Activated CD4-positive, alpha-beta memory T cell treated with anti-CD3 and anti-CD28 coated beads for 36 hours (primary cell): Measurements from ENCODE around the gene SLC2A5. TPM values are rescaled to one million over a fixed set of nuclear protein-coding genes. Genes with fewer than 3 reads are reported as not detected.
"Not testable (repeated sequence)": the region's sequence is repeated elsewhere in the genome, so short reads cannot be mapped to it uniquely, and the experiment has no call there.

Experiments used
- CTCF ChIA-PET: fragments of 350-600 bp; sonication (Branson Sonifier 250); formaldehyde crosslinking; loops from one replicate; lab custom pipeline; 2021; ENCODE audit warnings: antibody characterized with exemption, inconsistent platforms; lab: Charles Lee
- POLR2A ChIA-PET: fragments of 350-600 bp; sonication (Branson Sonifier 250); formaldehyde crosslinking; loops from one replicate; lab custom pipeline; 2021; ENCODE audit warnings: antibody characterized with exemption; lab: Charles Lee
- DNase-seq: peaks from one replicate; pipeline ENCODE4 v3.0.0-alpha.2; 2020
- H3K27ac Mint-ChIP-seq: one replicate; pipeline ENCODE4 v1.8.0; 2021; ENCODE audit warnings: mixed read lengths
- H3K27me3 Mint-ChIP-seq: one replicate; pipeline ENCODE4 v1.8.0; 2021; ENCODE audit warnings: mixed read lengths
- H3K36me3 Mint-ChIP-seq: one replicate; pipeline ENCODE4 v1.8.0; 2021; ENCODE audit warnings: mixed read lengths
- H3K4me1 Mint-ChIP-seq: one replicate; pipeline ENCODE4 v1.8.0; 2021; ENCODE audit warnings: low read depth, mixed read lengths
- H3K4me3 Mint-ChIP-seq: one replicate; pipeline ENCODE4 v1.8.0; 2021; ENCODE audit warnings: mild to moderate bottlenecking, mixed read lengths
- H3K9me3 Mint-ChIP-seq: one replicate; pipeline ENCODE4 v1.8.0; 2021; ENCODE audit warnings: mixed read lengths
- intact Hi-C: fragments of 100-400 bp; cut with micrococcal nuclease; formaldehyde crosslinking; loops from one replicate; pipeline ENCODE4 v1.15.1; 2023
- total RNA-seq, 2 experiments: library from RNA; stranded (reverse); gene quantifications; one replicate each; pipeline ENCODE4 v1.2.3, GENCODE V29; 2021

The SLC2A5 gene
- total RNA-seq, 2 experiments from 2014 or later, result not detected

DNA sequence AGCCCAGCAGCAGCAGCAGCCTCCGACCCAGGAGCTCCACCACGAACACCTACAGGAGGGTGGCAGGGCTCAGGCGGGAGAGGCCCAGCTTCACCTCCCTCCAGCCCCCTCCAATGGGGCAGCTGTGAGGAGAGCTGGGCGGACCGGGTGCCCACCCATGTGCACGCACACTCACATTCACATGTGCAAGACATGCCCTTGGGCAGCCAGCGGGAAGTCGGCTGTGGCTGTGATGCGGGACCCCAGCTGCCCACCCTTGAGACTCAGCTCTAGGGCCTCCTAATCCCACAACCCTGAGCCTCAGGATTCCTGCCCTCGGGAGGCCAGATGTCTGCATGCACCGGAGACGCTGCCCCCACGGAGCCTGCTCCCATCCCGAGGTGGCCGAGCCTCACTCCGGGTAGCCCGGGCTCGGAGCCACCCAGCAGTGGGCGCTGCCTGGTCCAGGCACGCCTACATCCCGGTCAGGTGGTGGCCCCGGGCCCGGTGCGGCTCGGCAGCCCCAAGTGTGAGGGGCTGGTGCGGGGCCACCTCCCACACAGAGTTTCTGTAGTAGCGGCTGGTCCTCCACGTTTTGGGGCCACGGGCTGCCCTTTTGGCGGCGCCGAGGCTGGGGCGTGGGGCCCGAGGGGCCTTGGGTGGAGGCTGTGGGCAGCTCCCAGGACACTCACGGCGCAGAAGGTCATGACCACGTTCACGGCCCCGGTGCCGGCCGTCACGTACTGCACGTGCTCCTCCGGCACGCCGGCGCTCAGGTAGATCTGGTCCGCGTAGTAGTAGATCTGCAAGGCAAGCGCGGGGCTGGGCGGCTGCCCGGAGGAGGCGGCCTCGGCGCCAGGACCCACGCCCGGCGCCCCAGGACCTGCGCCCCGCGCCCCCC is 30.3 kb downstream of the SLC2A5 start:
- Mint-ChIP-seq H3K4me1 (no peaks in the 10 kb centered on the region), H3K9me3 (peaks cover 15% of the 10 kb centered on the region), H3K27ac (no peak overlapping the region), H3K4me3 (no peak overlapping the region), H3K36me3 (no peaks in the 10 kb centered on the region), H3K27me3 (peaks cover 3% of the 10 kb centered on the region)
- CTCF ChIA-PET, result interaction anchor here (1.5 to 1.9 kb wide), 2 partner anchors 34 to 71 kb away, joined by 3 to 5 read pairs; no protein-coding TSS in a partner anchor
- intact Hi-C loops, result no loop called here
- POLR2A ChIA-PET, result no interaction called here
- no peak for DNase-seq

DNA sequence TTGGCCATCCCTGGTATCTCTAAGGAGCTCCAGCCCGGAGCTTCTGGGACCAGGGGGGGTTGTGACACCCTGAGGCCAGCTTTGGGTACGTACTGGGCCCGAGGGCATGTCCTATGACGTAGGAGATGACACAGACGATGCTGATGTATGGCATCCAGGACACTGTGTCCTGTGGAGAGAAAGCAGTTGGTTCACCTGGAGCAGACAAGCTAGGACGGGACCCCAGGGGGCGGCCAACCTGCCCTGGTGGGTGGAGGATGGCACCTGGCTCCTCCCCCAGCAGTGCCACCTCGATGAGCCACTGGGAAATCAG is 31.1 kb downstream of the SLC2A5 start:
- POLR2A ChIA-PET, result no interaction called here
- Mint-ChIP-seq H3K27ac (no peak overlapping the region), H3K4me1 (no peaks in the 10 kb centered on the region), H3K9me3 (peaks cover 16% of the 10 kb centered on the region), H3K36me3 (no peaks in the 10 kb centered on the region), H3K4me3 (no peak overlapping the region), H3K27me3 (peaks cover 3% of the 10 kb centered on the region)
- intact Hi-C loops, result no loop called here
- CTCF ChIA-PET, result interaction anchor here (1.5 kb wide), 1 partner anchor 72 kb away, joined by 3 read pairs; no protein-coding TSS in a partner anchor
- DNase-seq, result no peak

DNA sequence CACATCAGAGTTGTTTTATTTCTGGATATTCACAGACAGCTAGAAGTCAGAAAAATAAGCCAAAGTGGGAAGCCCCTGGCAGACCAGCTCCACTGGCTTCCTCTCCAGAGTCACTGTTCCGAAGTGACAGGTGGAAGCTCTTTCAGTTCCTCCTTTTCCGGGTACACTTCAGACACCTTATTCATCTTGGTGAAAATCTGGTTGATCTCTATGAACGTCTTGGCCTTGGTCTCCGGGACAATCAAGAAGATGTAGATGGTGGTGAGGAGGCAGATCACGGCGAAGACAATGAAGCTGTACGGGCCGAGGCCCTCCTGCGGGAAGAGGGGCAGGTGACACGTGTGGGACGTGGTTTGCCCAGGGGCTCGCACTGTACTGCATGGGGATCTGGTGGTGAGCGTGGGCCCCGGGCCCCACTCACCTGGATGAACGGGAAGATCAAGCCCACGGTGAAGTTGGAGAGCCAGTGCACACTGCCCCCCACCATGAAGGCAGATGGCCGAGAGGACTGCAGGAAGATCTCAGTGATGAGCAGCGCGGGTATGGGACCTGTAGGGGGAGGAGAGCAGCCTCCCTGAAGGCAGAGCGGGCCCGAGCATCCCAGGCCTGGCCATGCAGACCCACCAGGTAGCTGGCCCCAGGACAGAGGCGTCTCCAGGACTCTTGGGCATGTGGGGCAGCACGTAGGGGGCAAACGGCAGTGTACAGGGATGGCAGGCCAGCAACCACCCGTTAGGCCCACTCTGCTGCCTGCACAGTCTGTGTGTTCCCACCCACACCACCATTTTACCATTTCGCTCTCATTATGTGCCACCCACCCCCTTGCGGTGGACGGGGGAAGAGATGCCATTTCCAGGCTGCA is 31.7 kb downstream of the SLC2A5 start:
- H3K4me3 Mint-ChIP-seq, result no peak overlapping the region
- no peak for DNase-seq
- ChIA-PET POLR2A (no interaction called here), CTCF (interaction anchor here (0.6 to 1.5 kb wide), 2 partner anchors 73 to 119 kb away, joined by 3 read pairs; no protein-coding TSS in a partner anchor)
- H3K9me3 Mint-ChIP-seq, result peaks cover 16% of the 10 kb centered on the region
- H3K27me3 Mint-ChIP-seq, result peaks cover 5% of the 10 kb centered on the region
- H3K36me3 Mint-ChIP-seq, result no peaks in the 10 kb centered on the region
- H3K27ac Mint-ChIP-seq, result no peak overlapping the region
- intact Hi-C loops, result no loop called here
- H3K4me1 Mint-ChIP-seq, result no peaks in the 10 kb centered on the region

DNA sequence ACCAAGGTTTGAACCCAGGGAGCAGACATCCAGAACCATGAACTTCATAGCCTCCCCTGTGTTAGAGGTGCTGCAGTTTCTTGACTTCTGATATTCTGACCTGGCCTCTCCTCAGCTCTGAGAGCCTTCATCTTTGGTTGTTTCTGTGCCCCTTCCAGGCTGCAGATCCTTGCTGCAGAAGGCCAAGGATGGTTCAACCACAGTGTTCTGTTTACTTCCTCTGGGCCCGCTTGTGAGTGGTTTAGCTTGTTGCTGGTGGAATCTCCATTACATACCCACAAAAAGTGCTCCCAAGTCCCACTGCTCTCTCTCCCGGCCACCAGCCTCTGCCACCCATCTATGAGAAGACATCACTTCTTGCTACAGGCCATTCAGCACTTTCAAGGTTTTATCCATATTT is 34.2 kb downstream of the SLC2A5 start:
- ChIA-PET POLR2A (no interaction called here), CTCF (no interaction called here)
- Mint-ChIP-seq H3K27ac (no peak overlapping the region), H3K9me3 (peaks cover 23% of the 10 kb centered on the region), H3K36me3 (peaks cover 2% of the 10 kb centered on the region), H3K27me3 (peaks cover 5% of the 10 kb centered on the region), H3K4me1 (no peaks in the 10 kb centered on the region), H3K4me3 (no peak overlapping the region)
- intact Hi-C loops, result no loop called here
- no peak for DNase-seq

DNA sequence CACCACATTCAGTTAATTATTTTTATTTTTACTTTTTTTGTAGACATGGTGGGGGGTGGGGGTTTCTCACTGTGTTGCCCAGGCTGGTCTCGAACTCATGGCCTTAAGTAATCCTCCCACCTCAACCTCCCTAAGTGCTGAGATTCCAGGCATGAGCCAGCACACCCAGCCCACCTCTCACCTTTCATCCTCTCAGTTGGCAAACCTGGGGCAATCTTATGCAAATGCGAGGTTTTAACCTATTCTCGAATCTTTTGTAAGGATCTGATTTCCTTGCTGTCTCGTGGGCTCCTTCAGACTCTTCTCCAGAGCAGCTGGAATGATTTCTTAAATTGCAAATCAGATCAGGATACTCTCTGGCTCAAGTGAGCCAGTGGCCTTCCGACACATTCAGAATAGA is 36.1 kb downstream of the SLC2A5 start:
- intact Hi-C loops, result no loop called here
- ChIA-PET POLR2A (no interaction called here), CTCF (no interaction called here)
- Mint-ChIP-seq H3K27ac (no peak overlapping the region), H3K9me3 (peaks cover 23% of the 10 kb centered on the region), H3K27me3 (peaks cover 8% of the 10 kb centered on the region), H3K4me3 (no peak overlapping the region), H3K4me1 (no peaks in the 10 kb centered on the region), H3K36me3 (peaks cover 2% of the 10 kb centered on the region)
- DNase-seq, result no peak

DNA sequence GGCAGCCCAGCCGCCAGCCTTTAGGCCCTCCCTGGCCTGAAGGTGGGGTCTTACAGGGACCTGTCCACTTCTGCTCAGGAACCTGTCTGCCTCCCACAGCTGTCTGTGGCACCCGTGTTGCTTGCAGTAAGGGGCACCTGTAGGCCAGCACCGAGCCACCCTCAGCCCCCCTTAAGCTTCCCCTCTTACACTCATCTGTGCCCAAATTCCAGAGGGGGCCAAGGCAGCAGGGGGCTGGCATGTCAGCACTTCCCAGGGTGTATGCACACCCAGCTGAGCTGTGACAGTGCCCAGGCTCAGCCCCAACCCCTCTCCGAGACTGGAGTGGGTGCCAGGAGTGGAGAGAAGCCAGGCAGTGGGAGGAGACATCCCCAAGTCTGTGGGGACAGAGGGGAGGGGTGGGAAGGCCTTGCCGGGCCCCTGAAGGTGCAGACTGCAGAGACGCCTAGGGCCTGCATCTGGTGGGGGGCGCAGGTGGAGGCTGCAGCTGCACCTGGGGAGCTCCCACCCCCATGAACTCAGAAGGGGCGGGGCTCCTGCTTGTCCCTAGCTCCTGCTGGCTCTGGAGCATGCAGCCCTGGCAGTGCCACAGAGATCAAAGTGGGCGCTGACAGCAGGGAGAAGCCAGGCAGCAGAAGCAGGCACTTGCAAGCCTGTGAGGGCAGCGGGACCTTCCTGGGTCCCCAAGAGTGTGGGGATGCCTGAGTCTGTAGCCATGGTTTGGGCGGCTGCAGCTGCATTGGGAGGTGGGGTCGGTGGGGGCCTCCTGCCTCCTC is 37.8 kb downstream of the SLC2A5 start:
- CTCF ChIA-PET, result no interaction called here
- H3K4me1 Mint-ChIP-seq, result no peaks in the 10 kb centered on the region
- POLR2A ChIA-PET, result no interaction called here
- no peak for DNase-seq
- H3K4me3 Mint-ChIP-seq, result no peak overlapping the region
- peaks cover 8% of the 10 kb centered on the region for H3K27me3 Mint-ChIP-seq
- peaks cover 2% of the 10 kb centered on the region for H3K36me3 Mint-ChIP-seq
- intact Hi-C loops, result no loop called here
- peaks cover 23% of the 10 kb centered on the region for H3K9me3 Mint-ChIP-seq
- no peak overlapping the region for H3K27ac Mint-ChIP-seq

DNA sequence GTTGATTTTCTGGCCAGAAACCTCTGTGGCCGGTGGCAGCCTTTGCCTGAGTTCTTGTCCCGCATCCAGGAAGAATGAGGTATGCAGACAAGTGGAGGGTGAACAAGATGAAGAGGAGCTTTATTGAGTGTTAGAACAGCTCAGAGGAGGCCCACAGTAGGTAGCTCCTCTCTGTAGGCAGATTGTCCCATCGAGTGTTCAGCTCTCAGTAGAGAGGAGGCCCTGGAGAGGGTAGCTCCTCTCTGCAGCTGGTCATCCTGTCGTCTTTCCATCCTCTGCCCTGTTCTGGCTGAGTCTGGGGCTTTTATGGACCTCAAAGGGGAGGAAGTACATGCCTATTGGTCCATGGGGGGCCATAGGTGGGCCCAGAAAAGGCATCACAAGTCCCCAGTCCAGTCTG is 38.4 kb downstream of the SLC2A5 start:
- peaks cover 23% of the 10 kb centered on the region for H3K9me3 Mint-ChIP-seq
- POLR2A ChIA-PET, H3K27ac Mint-ChIP-seq, intact Hi-C loops, H3K27me3 Mint-ChIP-seq, H3K4me1 Mint-ChIP-seq, DNase-seq, H3K4me3 Mint-ChIP-seq, H3K36me3 Mint-ChIP-seq: not testable (repeated sequence)
- CTCF ChIA-PET, result interaction anchor here (0.6 kb wide), 1 partner anchor 218 kb away, joined by 3 read pairs; no protein-coding TSS in a partner anchor

DNA sequence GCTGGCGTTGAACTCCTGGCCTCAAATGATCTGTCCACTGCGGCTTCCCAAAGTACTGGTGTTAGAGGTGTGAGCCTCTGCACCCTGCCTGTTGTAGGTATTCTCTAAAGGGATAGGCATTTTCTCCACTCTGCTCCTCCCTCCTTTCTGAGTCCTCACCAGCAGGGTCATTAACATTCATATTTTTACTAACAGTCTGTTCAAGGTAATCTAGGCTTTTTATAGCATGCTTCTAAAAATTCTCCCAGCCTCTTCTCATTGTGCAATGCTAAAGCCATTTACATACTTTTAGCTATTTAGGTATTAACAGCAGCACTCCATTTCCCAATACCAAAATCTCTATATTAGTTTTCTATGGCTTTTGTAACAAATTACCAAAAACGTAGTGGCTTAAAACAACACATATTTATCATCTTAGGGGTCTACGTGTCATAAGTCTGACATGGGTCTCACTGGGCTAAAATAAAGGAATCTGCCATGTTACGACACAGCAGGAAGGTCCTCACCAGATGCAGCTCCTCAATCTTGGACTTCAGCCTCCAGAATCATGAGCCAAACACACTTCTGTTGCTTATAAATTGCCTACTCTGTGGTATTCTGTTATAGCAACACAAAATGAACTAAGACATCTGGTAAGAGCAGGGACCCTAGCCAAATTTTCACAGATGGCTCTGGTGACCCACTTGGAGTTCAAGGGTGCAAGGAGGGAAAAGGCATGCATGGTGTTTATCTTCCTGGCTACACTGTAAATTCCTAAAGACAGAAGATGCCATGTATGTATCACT is 40.3 kb downstream of the SLC2A5 start:
- peaks cover 5% of the 10 kb centered on the region for H3K27me3 Mint-ChIP-seq
- H3K4me1 Mint-ChIP-seq, result no peaks in the 10 kb centered on the region
- ChIA-PET CTCF (no interaction called here), POLR2A (no interaction called here)
- peaks cover 2% of the 10 kb centered on the region for H3K36me3 Mint-ChIP-seq
- intact Hi-C loops, result no loop called here
- H3K4me3 Mint-ChIP-seq, result no peak overlapping the region
- no peak overlapping the region for H3K27ac Mint-ChIP-seq
- DNase-seq, result no peak
- H3K9me3 Mint-ChIP-seq, result peaks cover 8% of the 10 kb centered on the region

DNA sequence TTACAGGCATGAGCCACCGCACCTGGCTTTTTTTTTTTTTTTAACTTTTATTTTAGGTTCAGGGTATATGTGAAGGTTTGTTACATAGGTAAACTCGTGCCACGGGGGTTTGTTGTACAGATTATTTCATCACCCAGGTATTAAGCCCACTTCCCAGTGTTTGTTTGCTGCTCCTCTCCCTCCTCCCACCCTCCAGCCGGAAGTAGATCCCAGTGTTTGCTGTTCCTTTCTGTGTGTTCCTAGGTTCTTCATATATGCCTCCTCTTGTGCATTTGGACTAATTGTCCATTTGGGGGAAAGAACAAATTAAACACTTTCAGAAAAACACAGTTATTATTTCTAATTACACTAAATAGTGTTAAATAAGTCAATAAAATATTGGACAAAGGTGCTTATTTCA is 42.1 kb downstream of the SLC2A5 start:
- ChIA-PET POLR2A (no interaction called here), CTCF (no interaction called here)
- peaks cover 3% of the 10 kb centered on the region for H3K27me3 Mint-ChIP-seq
- H3K36me3 Mint-ChIP-seq, result peaks cover 2% of the 10 kb centered on the region
- no peak overlapping the region for H3K27ac Mint-ChIP-seq
- intact Hi-C loops, result no loop called here
- no peak overlapping the region for H3K4me3 Mint-ChIP-seq
- no peaks in the 10 kb centered on the region for H3K4me1 Mint-ChIP-seq
- DNase-seq, result no peak
- H3K9me3 Mint-ChIP-seq, result peaks cover 7% of the 10 kb centered on the region

DNA sequence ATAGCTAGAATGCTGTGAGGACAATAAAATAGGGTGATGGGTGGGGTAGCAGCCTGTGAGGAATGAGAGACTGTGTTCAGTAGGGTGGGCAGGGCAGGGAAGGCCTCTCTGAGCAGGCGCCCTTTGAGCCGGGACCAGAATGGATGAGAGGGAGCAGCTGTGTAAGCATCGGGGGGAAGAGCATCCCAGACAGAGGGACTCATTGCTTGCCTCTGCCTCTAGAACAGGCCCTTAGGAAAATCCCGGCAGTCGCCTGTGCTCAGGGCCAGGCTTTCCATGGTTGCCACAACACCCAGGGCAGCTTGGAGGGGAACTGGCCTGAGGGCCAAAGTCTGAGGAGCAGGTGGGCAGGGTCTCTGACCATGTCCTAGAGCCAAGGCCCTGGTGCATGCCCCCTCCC is 44.0 kb downstream of the SLC2A5 start:
- ChIA-PET POLR2A (no interaction called here), CTCF (interaction anchor here (1.1 to 2.4 kb wide), 2 partner anchors 21 to 85 kb away, joined by 3 to 7 read pairs; no protein-coding TSS in a partner anchor)
- no peak for DNase-seq
- Mint-ChIP-seq H3K4me1 (no peaks in the 10 kb centered on the region), H3K27me3 (peaks cover 3% of the 10 kb centered on the region), H3K9me3 (no peaks in the 10 kb centered on the region), H3K27ac (no peak overlapping the region), H3K36me3 (no peaks in the 10 kb centered on the region), H3K4me3 (no peak overlapping the region)
- intact Hi-C loops, result no loop called here

DNA sequence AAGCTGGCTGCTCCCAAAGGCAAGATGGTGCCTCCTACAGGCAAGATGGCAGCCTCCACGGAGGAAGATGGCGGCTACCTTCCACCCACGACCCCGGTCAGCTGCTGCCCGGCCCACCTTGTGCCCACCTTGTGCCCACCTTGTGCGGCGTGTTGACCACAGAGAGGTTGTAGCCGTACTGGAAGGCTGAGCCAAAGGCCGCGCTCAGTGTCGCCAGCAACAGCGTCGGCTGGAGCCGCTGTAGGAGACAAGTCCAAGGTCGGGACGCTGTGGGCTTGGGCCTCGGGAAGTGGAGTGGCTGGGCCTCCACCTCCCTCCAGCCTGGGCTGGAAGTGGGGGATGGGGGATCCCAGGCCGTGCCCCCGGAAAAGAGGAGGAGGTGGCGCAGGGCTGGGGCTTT is 44.6 kb downstream of the SLC2A5 start:
- peaks cover 3% of the 10 kb centered on the region for H3K27me3 Mint-ChIP-seq
- intact Hi-C loops, result no loop called here
- ChIA-PET POLR2A (no interaction called here), CTCF (interaction anchor here (2.4 kb wide), 1 partner anchor 20 kb away, joined by 7 read pairs; no protein-coding TSS in a partner anchor)
- H3K4me1 Mint-ChIP-seq, result peaks cover 2% of the 10 kb centered on the region
- H3K27ac Mint-ChIP-seq, result no peak overlapping the region
- no peak for DNase-seq
- H3K9me3 Mint-ChIP-seq, result no peaks in the 10 kb centered on the region
- no peaks in the 10 kb centered on the region for H3K36me3 Mint-ChIP-seq
- H3K4me3 Mint-ChIP-seq, result no peak overlapping the region
